IMR-90 (cell line): ENCODE measurements around the gene CERS5. TPM values are rescaled to one million over a fixed set of nuclear protein-coding genes. Genes with fewer than 3 reads are reported as not detected.

ENCODE experiments used
- ATAC-seq: fragments of 200-7000 bp; cut with Tn5 transposase; 2 replicates; pipeline ENCODE4 v1.9.1; 2020; ENCODE audit warnings: low read depth, mild to moderate bottlenecking, moderate library complexity
- BruUV-seq: library from RNA; stranded (reverse); fragments of 400-500 nt; replicated peaks from 2 replicates; lab custom pipeline; 2021; lab: Mats Ljungman, UMichigan
- CTCF ChIA-PET: fragments of 300-600 bp; formaldehyde crosslinking; extraction: SDS; loops from one replicate; lab custom pipeline; 2021; ENCODE audit warnings: antibody characterized with exemption; lab: Yijun Ruan, JAX
- POLR2A ChIA-PET: fragments of 300-600 bp; sonication (Branson Sonifier 250); formaldehyde crosslinking; loops from one replicate; lab custom pipeline; 2022; ENCODE audit warnings: antibody characterized with exemption; ENCODE audit not compliant: unreplicated experiment; lab: Charles Lee
- DNase-seq: peaks from one replicate; pipeline ENCODE4 v3.0.0; 2013
- H2AFZ ChIP-seq: replicated peaks from 2 replicates; pipeline ENCODE3; 2013; ENCODE audit warnings: low read length, mild to moderate bottlenecking; ENCODE audit not compliant: poor library complexity
- H2AK5ac ChIP-seq: 2 replicates; pipeline ENCODE4 v1.6.1; 2013; ENCODE audit warnings: low read depth, low read length, inconsistent platforms
- H2AK9ac ChIP-seq: replicated peaks from 2 replicates; pipeline ENCODE3; 2013; ENCODE audit warnings: mild to moderate bottlenecking, low read depth, low read length, moderate library complexity; ENCODE audit not compliant: poor library complexity
- H2BK120ac ChIP-seq: 2 replicates; pipeline ENCODE4 v1.6.1; 2013; ENCODE audit warnings: low read depth, low read length, inconsistent platforms
- H2BK15ac ChIP-seq: 3 replicates; pipeline ENCODE4 v1.6.1; 2013; ENCODE audit warnings: low read depth, low read length, inconsistent platforms
- H2BK20ac ChIP-seq: 2 replicates; pipeline ENCODE4 v1.6.1; 2013; ENCODE audit warnings: low read depth, mild to moderate bottlenecking, inconsistent platforms, low read length, moderate library complexity
- H2BK5ac ChIP-seq: 2 replicates; pipeline ENCODE4 v1.6.1; 2013; ENCODE audit warnings: mild to moderate bottlenecking, low read depth, low read length, inconsistent platforms; ENCODE audit not compliant: poor library complexity, severe bottlenecking
- H3K14ac ChIP-seq: replicated peaks from 2 replicates; pipeline ENCODE4 v1.6.1; 2013; ENCODE audit warnings: low read depth, low read length, inconsistent platforms
- H3K18ac ChIP-seq: 2 replicates; pipeline ENCODE4 v1.6.1; 2013; ENCODE audit warnings: low read depth, low read length, control low read depth
- H3K23ac ChIP-seq: 2 replicates; pipeline ENCODE4 v1.6.1; 2013; ENCODE audit warnings: low read depth, low read length, inconsistent platforms
- H3K27ac ChIP-seq: 2 replicates; pipeline ENCODE4 v1.5.1; 2013; ENCODE audit warnings: mild to moderate bottlenecking, control low read depth, low read length; ENCODE audit not compliant: insufficient read depth
- H3K27me3 ChIP-seq: 2 replicates; pipeline ENCODE4 v1.6.1; 2013; ENCODE audit warnings: low read length; ENCODE audit not compliant: control insufficient read depth, insufficient read depth
- H3K36me3 ChIP-seq: 2 replicates; pipeline ENCODE4 v1.6.1; 2013; ENCODE audit warnings: low read length, mixed read lengths; ENCODE audit not compliant: control insufficient read depth, insufficient read depth
- H3K4ac ChIP-seq: 2 replicates; pipeline ENCODE4 v1.6.1; 2013; ENCODE audit warnings: low read depth, low read length, inconsistent platforms
- H3K4me1 ChIP-seq: 2 replicates; pipeline ENCODE4 v1.6.1; 2013; ENCODE audit warnings: low read length, mixed read lengths; ENCODE audit not compliant: control insufficient read depth, insufficient read depth
- H3K4me2 ChIP-seq: 2 replicates; pipeline ENCODE4 v1.6.1; 2013; ENCODE audit warnings: low read depth, mild to moderate bottlenecking, control low read depth, low read length, moderate library complexity
- H3K4me3 ChIP-seq: 2 replicates; pipeline ENCODE4 v1.5.1; 2013; ENCODE audit warnings: low read depth, mild to moderate bottlenecking, control low read depth, low read length, moderate library complexity; ENCODE audit not compliant: insufficient read depth
- H3K56ac ChIP-seq: 2 replicates; pipeline ENCODE4 v1.6.1; 2013; ENCODE audit warnings: low read length, inconsistent platforms; ENCODE audit not compliant: insufficient read depth; ENCODE audit errors: extremely low read depth
- H3K79me1 ChIP-seq, 2 experiments: 2 replicates each; pipeline ENCODE4 v1.6.1; 2013; ENCODE audit warnings: low read length in 2 of 2, inconsistent platforms in 1 of 2, low read depth in 1 of 2
- H3K9ac ChIP-seq: 2 replicates; pipeline ENCODE4 v1.6.1; 2013; ENCODE audit warnings: low read depth, low read length, control low read depth
- H3K9me1 ChIP-seq: 2 replicates; pipeline ENCODE4 v1.6.1; 2013; ENCODE audit warnings: low read length, inconsistent platforms; ENCODE audit not compliant: insufficient read depth
- H3K9me3 ChIP-seq: 2 replicates; pipeline ENCODE4 v1.6.1; 2013; ENCODE audit warnings: low read length; ENCODE audit not compliant: control insufficient read depth, insufficient read depth
- H4K20me1 ChIP-seq: 2 replicates; pipeline ENCODE4 v1.6.1; 2013; ENCODE audit warnings: low read length, inconsistent platforms; ENCODE audit not compliant: insufficient read depth
- H4K5ac ChIP-seq: 2 replicates; pipeline ENCODE4 v1.6.1; 2013; ENCODE audit warnings: mild to moderate bottlenecking, low read depth, low read length, control low read depth
- H4K8ac ChIP-seq, 2 experiments: 2 replicates each; pipeline ENCODE4 v1.6.1; 2013; ENCODE audit warnings: low read depth in 2 of 2, low read length in 2 of 2, control low read depth in 1 of 2, inconsistent platforms in 1 of 2
- H4K91ac ChIP-seq: 2 replicates; pipeline ENCODE4 v1.6.1; 2013; ENCODE audit warnings: low read depth, low read length, inconsistent platforms; ENCODE audit not compliant: insufficient read depth
- BHLHE40 ChIP-seq: fragments of 150-350 bp; IDR thresholded peaks from 2 replicates; pipeline ENCODE4 v1.6.1; 2016; ENCODE audit warnings: mild to moderate bottlenecking, low read depth, low read length
- CEBPB ChIP-seq: IDR thresholded peaks from 2 replicates; pipeline ENCODE4 v1.6.1; 2012; ENCODE audit warnings: low read depth, low read length, improper control_type of control experiment
- CHD1 ChIP-seq: IDR thresholded peaks from 2 replicates; pipeline ENCODE4 v1.6.1; 2012; ENCODE audit warnings: low read depth, low read length, improper control_type of control experiment
- CTCF ChIP-seq: conservative IDR thresholded peaks from 2 replicates; pipeline ENCODE4 v1.5.1; 2012; ENCODE audit warnings: mild to moderate bottlenecking, low read depth, low read length, improper control_type of control experiment
- ELK1 ChIP-seq: fragments of 150-350 bp; IDR thresholded peaks from 2 replicates; pipeline ENCODE4 v1.6.1; 2016; ENCODE audit warnings: low read depth, mild to moderate bottlenecking, low read length, moderate library complexity, borderline replicate concordance
- FOS ChIP-seq: fragments of 150-350 bp; IDR thresholded peaks from 2 replicates; pipeline ENCODE4 v1.6.1; 2016; ENCODE audit warnings: low read depth, low read length
- MAFK ChIP-seq: IDR thresholded peaks from 2 replicates; pipeline ENCODE4 v1.6.1; 2012; ENCODE audit warnings: low read depth, low read length, improper control_type of control experiment
- MAZ ChIP-seq: IDR thresholded peaks from 2 replicates; pipeline ENCODE4 v1.6.1; 2012; ENCODE audit warnings: low read depth, mild to moderate bottlenecking, low read length, improper control_type of control experiment, moderate library complexity, borderline replicate concordance
- MXI1 ChIP-seq: IDR thresholded peaks from 2 replicates; pipeline ENCODE4 v1.6.1; 2012; ENCODE audit warnings: low read depth, mild to moderate bottlenecking, low read length, moderate library complexity, borderline replicate concordance
- NFE2L2 ChIP-seq: fragments of 150-350 bp; IDR thresholded peaks from 2 replicates; pipeline ENCODE4 v1.6.1; 2016; ENCODE audit warnings: low read depth, mild to moderate bottlenecking, low read length
- POLR2A ChIP-seq: IDR thresholded peaks from 2 replicates; pipeline ENCODE4 v1.6.1; 2012; ENCODE audit warnings: mild to moderate bottlenecking, low read depth, low read length
- RAD21 ChIP-seq: IDR thresholded peaks from 2 replicates; pipeline ENCODE4 v1.6.1; 2012; ENCODE audit warnings: low read length, improper control_type of control experiment
- RCOR1 ChIP-seq: IDR thresholded peaks from 2 replicates; pipeline ENCODE4 v1.6.1; 2012; ENCODE audit warnings: mild to moderate bottlenecking, low read length, improper control_type of control experiment; ENCODE audit not compliant: insufficient replicate concordance
- RFX5 ChIP-seq: IDR thresholded peaks from 2 replicates; pipeline ENCODE4 v1.8.0; 2012; ENCODE audit warnings: low read depth, mild to moderate bottlenecking, low read length, moderate library complexity
- SMC3 ChIP-seq: fragments of 150-350 bp; IDR thresholded peaks from 2 replicates; pipeline ENCODE4 v1.6.1; 2016; ENCODE audit warnings: low read depth, mild to moderate bottlenecking, antibody characterized with exemption, low read length, moderate library complexity
- WGBS, 2 experiments: methylation state at CpG; one replicate each; pipeline versions ENCODE4 v1.1.5 to v1.1.7; 2013; ENCODE audit warnings: missing lambda C conversion rate in 2 of 2; ENCODE audit not compliant: insufficient read length in 1 of 2; ENCODE audit errors: extremely low coverage in 2 of 2; 5-methylcytosine and 5-hydroxymethylcytosine counted together
- dilution Hi-C: fragments of 300-500 bp; cut with HindIII; formaldehyde crosslinking; loops from one replicate; pipeline ENCODE4 v1.14.3; 2018; ENCODE audit warnings: low sequenced_read_pairs; ENCODE audit not compliant: unreplicated experiment
- in situ Hi-C: fragments of 300-500 bp; cut with MboI; formaldehyde crosslinking; loops from 3 replicates; pipeline ENCODE4 v1.14.3; 2019; ENCODE audit warnings: low sequenced_read_pairs, inconsistent platforms, mixed read lengths
- intact Hi-C: fragments of 100-400 bp; cut with micrococcal nuclease; formaldehyde crosslinking; loops from 2 replicates; pipeline ENCODE4 v1.10.0; 2022
- polyA plus RNA-seq, 3 experiments: library from polyadenylated mRNA; depleted of rRNA; stranded (reverse); fragments of >200 nt; gene quantifications; 2 replicates each; pipeline ENCODE4 v1.2.3, GENCODE V29; 2012; ENCODE audit warnings: low replicate concordance in 1 of 3
- total RNA-seq: library from RNA; depleted of rRNA; stranded (reverse); fragments of >200 nt; gene quantifications from 2 replicates; pipeline ENCODE4 v1.2.3, GENCODE V29; 2012
- TF ChIP-seq, protein P1 (sequence below): fragments of 150-350 bp; IDR thresholded peaks from 2 replicates; pipeline ENCODE4 v1.6.1; 2017; ENCODE audit warnings: mild to moderate bottlenecking, antibody characterized with exemption, low read length, low read depth

The CERS5 gene
- total and polyA plus RNA-seq, 2 of the 4 experiments (the other 2 are of a cell fraction) = 40.3 to 60.3 TPM

- WGBS, 2 experiments = 0% methylated on average over 3 of the region's 12 CpGs; no CpG with 5 or more reads in 1 of the 2 experiments
- Histone ChIP-seq H3K23ac (peak overlapping the region; percentile 99), H4K20me1 (peaks cover 9% of the 10 kb centered on the region), H3K27me3 (no peaks in the 10 kb centered on the region), H3K18ac (peak overlapping the region; percentile 58), H4K5ac (peak overlapping the region; percentile 22), H3K4me2 (peak overlapping the region; percentile 96), H3K56ac (peak overlapping the region; percentile 84; the same call in 1 of the 2 replicates), H3K4ac (peak overlapping the region; percentile 94), H2BK20ac (no peak overlapping the region), H2AK5ac (peak overlapping the region; percentile 92), H3K4me1 (peaks cover 5% of the 10 kb centered on the region; the same call in 1 of the 2 replicates), H3K4me3 (peak overlapping the region; percentile 75), H3K36me3 (no peaks in the 10 kb centered on the region), H3K9me3 (peaks cover 7% of the 10 kb centered on the region), H3K14ac (peak overlapping the region; percentile 94), H3K9ac (peak overlapping the region; percentile 87), H3K9me1 (peaks cover 4% of the 10 kb centered on the region; the same call in 1 of the 2 replicates), H2BK15ac (no peak overlapping the region; the same call in 2 of the 3 replicates), H4K91ac (peak overlapping the region; percentile 60; the same call in 1 of the 2 replicates), H2BK120ac (peak overlapping the region; percentile 30; the same call in 1 of the 2 replicates), H2BK5ac (peak overlapping the region; percentile 69), H3K27ac (peak overlapping the region; percentile 74), H2AK9ac (peak overlapping the region; percentile 80), H2AFZ (peak overlapping the region; percentile 96), H4K8ac (peak overlapping the region; percentile 80 to 90), H3K79me1 (peaks cover 0 to 40% of the 10 kb centered on the region in 2 experiments; a peak in 2 of 4 replicates)
- DNase-seq = no peak
- no peak for ATAC-seq
- intact Hi-C loops (loop anchor here (5.0 kb wide), 1 partner anchor 79 kb away; the partner anchor contains the start of gene SMARCD1), in situ Hi-C loops (no loop called here), dilution Hi-C loops (no loop called here)
- ChIA-PET CTCF (interaction anchor here (1.5 kb wide), 1 partner anchor 55 kb away, joined by 4 read pairs; the partner anchor contains the start of gene COX14), POLR2A (interaction anchor here (0.5 to 0.6 kb wide), 2 partner anchors 60 to 407 kb away, joined by 3 to 6 read pairs; no protein-coding TSS in a partner anchor)
- BruUV-seq = no TSS peak
- TF ChIP-seq ELK1 (no peak), MXI1 (no peak; the same call in 1 of the 2 replicates), MAFK (no peak), CTCF (no peak), FOS (no peak), CEBPB (no peak), MAZ (no peak), NFE2L2 (no peak), RFX5 (no peak), CHD1 (no peak), POLR2A (no peak), BHLHE40 (no peak), RCOR1 (no peak), RAD21 (no peak), SMC3 (no peak)
- TF ChIP-seq, protein P1, sequence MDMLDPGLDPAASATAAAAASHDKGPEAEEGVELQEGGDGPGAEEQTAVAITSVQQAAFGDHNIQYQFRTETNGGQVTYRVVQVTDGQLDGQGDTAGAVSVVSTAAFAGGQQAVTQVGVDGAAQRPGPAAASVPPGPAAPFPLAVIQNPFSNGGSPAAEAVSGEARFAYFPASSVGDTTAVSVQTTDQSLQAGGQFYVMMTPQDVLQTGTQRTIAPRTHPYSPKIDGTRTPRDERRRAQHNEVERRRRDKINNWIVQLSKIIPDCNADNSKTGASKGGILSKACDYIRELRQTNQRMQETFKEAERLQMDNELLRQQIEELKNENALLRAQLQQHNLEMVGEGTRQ = no peak
These were observed 445 bp downstream of the CERS5 start for GRCh38 chr12:50166799-50167048.
